Mucosa of stomach (tissue), 1 donor: ENCODE results near the gene ZNF236.

ENCODE experiments used
- H3K27me3 ChIP-seq: one replicate; pipeline ENCODE4 v1.7.0; 2013; ENCODE audit warnings: mild to moderate bottlenecking, low read length; ENCODE audit not compliant: control insufficient read depth, insufficient read depth
- H3K36me3 ChIP-seq: one replicate; pipeline ENCODE4 v1.7.0; 2013; ENCODE audit warnings: low read length; ENCODE audit not compliant: control insufficient read depth, insufficient read depth
- H3K4me1 ChIP-seq: one replicate; pipeline ENCODE4 v1.7.0; 2013; ENCODE audit warnings: mild to moderate bottlenecking, low read length; ENCODE audit not compliant: control insufficient read depth, insufficient read depth
- H3K4me3 ChIP-seq: one replicate; pipeline ENCODE4 v1.7.0; 2013; ENCODE audit warnings: low read length
- H3K9ac ChIP-seq: one replicate; pipeline ENCODE4 v1.7.0; 2013; ENCODE audit warnings: mild to moderate bottlenecking, low read length, moderate library complexity
- H3K9me3 ChIP-seq: one replicate; pipeline ENCODE4 v1.7.0; 2013; ENCODE audit warnings: mild to moderate bottlenecking, low read length, moderate library complexity; ENCODE audit not compliant: control insufficient read depth
- donor health status: Pancreatic carcinoma.

ZNF236 gene

DNA sequence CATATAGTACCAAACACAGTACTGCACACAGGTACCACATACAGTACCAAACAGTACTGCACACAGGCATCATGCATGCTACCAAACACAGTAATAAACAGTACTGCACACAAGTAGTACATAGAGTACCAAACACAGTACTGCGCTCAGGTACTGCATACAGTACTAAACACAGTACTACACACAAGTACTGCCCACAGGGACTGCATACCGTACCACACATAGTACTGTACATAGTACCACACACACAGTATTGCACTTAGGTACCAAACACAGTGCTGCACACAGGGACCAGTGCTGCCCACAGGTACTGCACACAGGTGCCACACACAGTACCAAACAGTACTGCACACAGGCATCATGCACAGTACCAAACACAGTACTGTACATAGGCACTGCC lies 74.9 kb downstream of the ZNF236 start:
- Histone ChIP-seq H3K36me3 (peaks cover 28% of the 10 kb centered on the region), H3K9ac (no peak overlapping the region), H3K9me3 (no peaks in the 10 kb centered on the region)

GRCh38 chr18:76903386-76903785 lies 81.0 kb downstream of the ZNF236 start:
- Histone ChIP-seq H3K27me3 (no peaks in the 10 kb centered on the region), H3K36me3 (no peaks in the 10 kb centered on the region), H3K4me1 (no peaks in the 10 kb centered on the region), H3K9me3 (no peaks in the 10 kb centered on the region), H3K4me3 (no peak overlapping the region), H3K9ac (no peak overlapping the region)

More for the DNA sequence above, 74.9 kb downstream of the ZNF236 start:
- Histone ChIP-seq H3K27me3 (no peaks in the 10 kb centered on the region), H3K4me3 (no peak overlapping the region), H3K4me1 (no peaks in the 10 kb centered on the region)

DNA sequence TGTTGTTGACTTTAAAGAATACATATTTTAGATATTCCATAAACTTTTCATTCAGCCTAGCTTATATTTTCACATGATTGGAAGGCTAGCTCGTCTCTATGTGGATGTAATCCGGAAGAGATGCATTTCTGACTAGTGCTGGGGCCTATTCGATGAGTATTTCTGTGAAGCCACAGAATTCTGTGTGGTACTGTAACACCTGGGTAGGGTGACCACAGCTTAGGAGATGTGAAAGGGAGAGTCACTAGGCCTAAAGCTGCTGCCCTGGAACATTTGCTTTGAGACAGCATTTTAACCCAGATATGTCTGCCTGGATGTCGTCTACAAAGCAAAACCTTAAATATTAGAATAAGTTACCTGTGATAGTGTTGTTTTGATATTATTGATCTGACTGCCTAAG lies 83.5 kb downstream of the ZNF236 start:
- no peaks in the 10 kb centered on the region for H3K36me3 ChIP-seq

DNA sequence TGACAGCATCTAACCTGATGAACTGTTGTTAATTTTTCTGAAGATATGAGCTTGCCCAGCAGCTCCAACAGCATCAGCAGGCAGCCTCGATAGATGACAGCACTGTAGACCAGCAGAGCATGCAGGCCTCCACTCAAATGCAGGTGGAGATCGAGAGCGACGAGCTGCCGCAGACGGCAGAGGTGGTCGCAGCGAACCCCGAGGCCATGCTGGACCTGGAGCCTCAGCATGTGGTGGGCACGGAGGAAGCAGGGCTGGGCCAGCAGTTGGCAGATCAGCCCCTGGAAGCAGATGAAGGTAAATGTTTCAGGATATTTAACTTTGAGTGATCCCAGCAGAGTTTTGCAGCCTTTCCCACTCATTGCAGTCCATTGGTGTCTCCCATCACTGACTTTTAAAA lies 85.9 kb downstream of the ZNF236 start:
- Histone ChIP-seq H3K9ac (no peak overlapping the region), H3K4me1 (peaks cover 4% of the 10 kb centered on the region), H3K36me3 (peaks cover 6% of the 10 kb centered on the region), H3K9me3 (no peaks in the 10 kb centered on the region), H3K27me3 (no peaks in the 10 kb centered on the region), H3K4me3 (no peak overlapping the region)

More for the DNA sequence above, 83.5 kb downstream of the ZNF236 start:
- Histone ChIP-seq H3K4me3 (no peak overlapping the region), H3K4me1 (no peaks in the 10 kb centered on the region), H3K27me3 (no peaks in the 10 kb centered on the region), H3K9ac (no peak overlapping the region), H3K9me3 (no peaks in the 10 kb centered on the region)

DNA sequence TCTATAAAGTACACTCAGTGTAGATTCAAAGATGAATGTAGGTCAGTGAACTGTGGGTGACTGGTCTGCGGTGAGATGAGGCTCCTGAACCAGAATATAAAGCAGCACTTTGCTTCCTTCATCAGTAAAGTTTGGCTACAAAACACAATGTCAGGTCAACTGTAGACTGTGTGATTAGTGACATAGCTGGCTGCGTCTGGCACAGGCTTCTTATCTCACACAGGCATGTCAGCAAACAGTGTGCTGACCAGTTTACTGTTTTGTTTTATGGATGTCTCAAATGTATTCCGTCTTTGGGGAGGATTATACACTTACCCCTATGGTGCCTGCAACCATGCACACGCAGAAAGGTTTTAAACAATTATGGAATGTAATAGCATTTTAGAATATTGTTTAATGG lies 87.1 kb downstream of the ZNF236 start:
- H3K36me3 ChIP-seq = peaks cover 6% of the 10 kb centered on the region
- peaks cover 10% of the 10 kb centered on the region for H3K4me1 ChIP-seq
- H3K4me3 ChIP-seq = no peak overlapping the region
- H3K9me3 ChIP-seq = no peaks in the 10 kb centered on the region
- no peak overlapping the region for H3K9ac ChIP-seq
- no peaks in the 10 kb centered on the region for H3K27me3 ChIP-seq

- Histone ChIP-seq H3K27me3 (no peaks in the 10 kb centered on the region), H3K36me3 (peaks cover 6% of the 10 kb centered on the region), H3K9ac (no peak overlapping the region), H3K9me3 (no peaks in the 10 kb centered on the region), H3K4me3 (no peak overlapping the region), H3K4me1 (peaks cover 23% of the 10 kb centered on the region)
Observed at GRCh38 chr18:76911440-76911839, 89.1 kb downstream of the ZNF236 start.

GRCh38 chr18:76913583-76913982 lies 91.2 kb downstream of the ZNF236 start:
- H3K9me3 ChIP-seq = no peaks in the 10 kb centered on the region
- H3K9ac ChIP-seq = no peak overlapping the region
- peaks cover 6% of the 10 kb centered on the region for H3K36me3 ChIP-seq
- H3K4me3 ChIP-seq = no peak overlapping the region
- peaks cover 23% of the 10 kb centered on the region for H3K4me1 ChIP-seq
- H3K27me3 ChIP-seq = no peaks in the 10 kb centered on the region

- Histone ChIP-seq H3K4me3 (no peak overlapping the region), H3K36me3 (peaks cover 6% of the 10 kb centered on the region)
Observed at GRCh38 chr18:76914314-76914713, 92.0 kb downstream of the ZNF236 start.

DNA sequence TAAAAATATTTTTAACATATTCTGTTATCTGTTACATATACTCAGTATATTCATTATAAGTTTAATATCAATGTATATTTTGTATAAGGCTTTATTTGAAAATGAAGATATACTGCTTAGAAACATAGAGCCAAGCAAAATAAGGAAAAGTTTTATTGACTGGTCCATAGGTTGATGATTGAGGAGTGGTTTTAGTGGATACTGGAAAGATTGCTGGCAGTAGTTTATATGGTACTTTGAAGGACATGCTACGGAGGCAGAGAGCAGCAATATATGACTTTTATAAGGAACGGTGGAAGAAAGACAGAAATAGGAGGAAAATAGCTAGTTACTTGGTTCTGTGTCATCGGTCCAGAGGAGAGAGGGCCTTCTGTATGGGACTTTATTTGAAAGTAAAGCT lies 92.4 kb downstream of the ZNF236 start:
- peaks cover 6% of the 10 kb centered on the region for H3K36me3 ChIP-seq
- H3K27me3 ChIP-seq = no peaks in the 10 kb centered on the region
- H3K9me3 ChIP-seq = no peaks in the 10 kb centered on the region
- H3K4me3 ChIP-seq = no peak overlapping the region
- H3K4me1 ChIP-seq = peaks cover 23% of the 10 kb centered on the region
- no peak overlapping the region for H3K9ac ChIP-seq

More at GRCh38 chr18:76914314-76914713, 92.0 kb downstream of the ZNF236 start:
- Histone ChIP-seq H3K9me3 (no peaks in the 10 kb centered on the region), H3K27me3 (no peaks in the 10 kb centered on the region), H3K9ac (no peak overlapping the region), H3K4me1 (peaks cover 23% of the 10 kb centered on the region)

DNA sequence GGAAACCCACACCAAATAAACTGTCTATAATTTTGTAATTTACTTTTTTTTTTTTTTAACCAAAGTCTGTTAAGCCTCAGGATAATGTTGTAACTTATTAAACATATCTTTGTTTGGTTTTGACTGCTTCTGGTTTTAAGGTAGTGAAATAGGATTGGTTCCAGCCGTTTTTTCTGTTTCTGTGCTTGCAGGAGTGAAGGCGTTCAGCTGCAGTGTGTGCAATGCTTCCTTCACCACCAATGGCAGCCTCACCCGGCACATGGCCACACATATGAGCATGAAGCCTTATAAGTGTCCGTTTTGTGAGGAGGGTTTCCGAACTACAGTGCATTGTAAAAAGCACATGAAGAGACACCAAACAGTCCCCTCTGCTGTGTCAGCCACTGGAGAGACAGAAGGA lies 93.1 kb downstream of the ZNF236 start:
- Histone ChIP-seq H3K36me3 (peaks cover 6% of the 10 kb centered on the region), H3K9me3 (no peaks in the 10 kb centered on the region), H3K9ac (no peak overlapping the region), H3K27me3 (no peaks in the 10 kb centered on the region), H3K4me1 (peaks cover 23% of the 10 kb centered on the region), H3K4me3 (no peak overlapping the region)

GRCh38 chr18:76920974-76921373 lies 98.6 kb downstream of the ZNF236 start:
- H3K36me3 ChIP-seq = no peaks in the 10 kb centered on the region
- H3K9me3 ChIP-seq = no peaks in the 10 kb centered on the region
- no peaks in the 10 kb centered on the region for H3K27me3 ChIP-seq
- peaks cover under 1% of the 10 kb centered on the region for H3K4me1 ChIP-seq
- no peak overlapping the region for H3K9ac ChIP-seq
- no peak overlapping the region for H3K4me3 ChIP-seq

GRCh38 chr18:76922107-76922506 lies 99.8 kb downstream of the ZNF236 start:
- Histone ChIP-seq H3K27me3 (no peaks in the 10 kb centered on the region), H3K36me3 (no peaks in the 10 kb centered on the region)

DNA sequence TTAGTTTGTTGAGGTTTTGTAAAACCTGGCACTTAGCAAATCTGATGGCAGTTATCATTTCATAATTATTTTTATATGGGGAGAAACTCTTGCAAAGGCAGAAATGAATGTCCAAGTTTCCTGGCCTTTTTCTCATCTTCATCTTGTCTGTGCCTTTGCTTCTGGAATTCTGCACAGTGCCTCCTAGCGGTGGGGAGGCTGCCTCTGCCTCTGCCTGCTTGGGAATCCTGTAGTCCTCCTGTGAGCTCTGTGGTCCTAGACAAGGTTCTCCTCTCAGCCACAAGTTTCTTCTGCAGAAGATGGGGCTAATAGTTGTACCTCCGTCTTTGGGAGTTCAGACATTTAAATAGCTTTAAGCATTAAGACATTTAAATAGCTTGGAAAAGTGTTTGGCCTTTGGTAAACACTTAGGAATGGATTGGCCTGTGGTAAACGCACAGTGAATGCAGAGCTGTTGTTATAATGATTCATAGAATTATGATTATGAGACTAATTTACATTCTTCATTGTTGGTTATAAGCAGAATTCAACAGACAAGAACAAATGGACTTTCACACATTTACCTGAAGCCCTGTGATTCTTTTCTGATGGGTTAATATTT lies 101.2 kb downstream of the ZNF236 start:
- Histone ChIP-seq H3K9ac (no peak overlapping the region), H3K4me3 (no peak overlapping the region), H3K9me3 (no peaks in the 10 kb centered on the region), H3K4me1 (no peaks in the 10 kb centered on the region), H3K36me3 (no peaks in the 10 kb centered on the region), H3K27me3 (no peaks in the 10 kb centered on the region)

More at GRCh38 chr18:76922107-76922506, 99.8 kb downstream of the ZNF236 start:
- no peak overlapping the region for H3K4me3 ChIP-seq
- no peak overlapping the region for H3K9ac ChIP-seq
- H3K4me1 ChIP-seq = no peaks in the 10 kb centered on the region
- H3K9me3 ChIP-seq = no peaks in the 10 kb centered on the region
